ENCODE data around the gene CES2.
"Not testable (repeated sequence)": the region's sequence is repeated elsewhere in the genome, so short reads cannot be mapped to it uniquely, and the experiment has no call there.

The CES2 gene

GRCh38 chr16:66935314-66936011 is at the start of gene CES2:
CES2 (plus strand) TSS chr16:66935516; CDS start chr16:66935636, 120 bp downstream.
- DNase-seq, result no peak

- DNase-seq, result no peak
These were observed 49.0 kb upstream of the CES2 start for GRCh38 chr16:66886321-66886720.

GRCh38 chr16:66886914-66887313 is 48.4 kb upstream of the CES2 start:
- no peak for DNase-seq

- no peak for DNase-seq
These were observed 46.4 kb upstream of the CES2 start for GRCh38 chr16:66888647-66889615.

- no peak for DNase-seq
These were observed 45.7 kb upstream of the CES2 start for GRCh38 chr16:66889622-66890021.

GRCh38 chr16:66890799-66891198 is 44.5 kb upstream of the CES2 start:
- no peak for DNase-seq

- DNase-seq, result no peak
These were observed 44.0 kb upstream of the CES2 start for GRCh38 chr16:66891360-66891759.

- DNase-seq, result no peak
These were observed 43.5 kb upstream of the CES2 start for GRCh38 chr16:66891797-66892196.

GRCh38 chr16:66894055-66894454 is 41.3 kb upstream of the CES2 start:
- DNase-seq, result no peak

GRCh38 chr16:66894948-66895688 is 40.2 kb upstream of the CES2 start:
- DNase-seq, result no peak

GRCh38 chr16:66895689-66895979 is 39.7 kb upstream of the CES2 start:
- DNase-seq, result no peak

GRCh38 chr16:66895999-66896398 is 39.3 kb upstream of the CES2 start:
- no peak for DNase-seq

GRCh38 chr16:66896682-66897081 is 38.6 kb upstream of the CES2 start:
- not testable (repeated sequence) for DNase-seq

- DNase-seq, result no peak
These were observed 37.1 kb upstream of the CES2 start for GRCh38 chr16:66898207-66898606.

GRCh38 chr16:66898933-66899309 is 36.4 kb upstream of the CES2 start:
- no peak for DNase-seq

- DNase-seq, result no peak
These were observed 35.9 kb upstream of the CES2 start for GRCh38 chr16:66899310-66899944.

GRCh38 chr16:66899945-66900710 is 35.2 kb upstream of the CES2 start:
- DNase-seq, result no peak

GRCh38 chr16:66900721-66901441 is 34.4 kb upstream of the CES2 start:
- no peak for DNase-seq

- no peak for DNase-seq
These were observed 33.7 kb upstream of the CES2 start for GRCh38 chr16:66901626-66902025.

- no peak for DNase-seq
These were observed 32.4 kb upstream of the CES2 start for GRCh38 chr16:66902648-66903543.
